Chondrocyte (in vitro differentiated cells): Measurements from ENCODE around the gene EML6. TPM values are rescaled to one million over a fixed set of nuclear protein-coding genes. Genes with fewer than 3 reads are reported as not detected.

Experiments
- DNase-seq: peaks from one replicate; pipeline ENCODE4 v3.0.0; 2021; ENCODE audit warnings: mixed read lengths, low spot score
- H3K27ac Mint-ChIP-seq: one replicate; pipeline ENCODE4 v1.8.0; 2021; ENCODE audit warnings: mild to moderate bottlenecking, moderate library complexity, mixed read lengths; ENCODE audit not compliant: unreplicated experiment
- H3K27me3 Mint-ChIP-seq: 2 replicates; pipeline ENCODE4 v1.8.0; 2021; ENCODE audit warnings: low read depth, mixed read lengths
- H3K36me3 Mint-ChIP-seq: 2 replicates; pipeline ENCODE4 v1.8.0; 2021; ENCODE audit warnings: low read depth, mixed read lengths
- H3K4me1 Mint-ChIP-seq: 2 replicates; pipeline ENCODE4 v1.8.0; 2021; ENCODE audit warnings: low read depth, mild to moderate bottlenecking, mixed read lengths
- H3K4me3 Mint-ChIP-seq: one replicate; pipeline ENCODE4 v1.8.0; 2021; ENCODE audit warnings: mild to moderate bottlenecking, moderate library complexity, mixed read lengths; ENCODE audit not compliant: unreplicated experiment
- H3K9me3 Mint-ChIP-seq: 2 replicates; pipeline ENCODE4 v1.8.0; 2021; ENCODE audit warnings: low read depth, mixed read lengths
- total RNA-seq: library from RNA; stranded (reverse); gene quantifications from 3 replicates; pipeline ENCODE4 v1.2.1, GENCODE V29; 2021
- TF ChIP-seq, protein P1 (sequence below): fragments of 200-600 bp; sonication (generic); IDR thresholded peaks from 2 replicates; pipeline ENCODE4 v1.5.0; 2021; ENCODE audit warnings: antibody characterized with exemption, mild to moderate bottlenecking, moderate library complexity

Gene EML6
- total RNA-seq, 1 donor from 2014 or later: 1.1 TPM

DNA sequence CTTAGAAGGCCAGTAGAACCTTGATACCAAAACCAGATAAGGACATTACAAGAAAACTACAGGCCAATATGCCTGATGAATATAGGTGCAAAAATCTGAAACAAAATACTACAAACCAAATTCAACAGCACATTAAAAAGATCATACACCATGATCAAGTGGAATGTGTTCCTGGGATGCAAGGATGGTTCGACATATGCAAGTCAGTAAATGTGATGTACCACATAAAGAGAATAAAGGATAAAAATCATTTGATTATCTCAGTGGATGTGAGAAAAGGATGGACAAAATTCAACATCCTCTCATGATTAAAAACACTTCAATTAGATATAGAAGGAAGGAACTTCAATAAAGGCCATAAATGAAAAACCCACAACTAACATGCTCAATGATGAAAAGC is 197.2 kb downstream of the EML6 start:
- Mint-ChIP-seq H3K27me3 (peaks cover 2% of the 10 kb centered on the region), H3K9me3 (peaks cover 17% of the 10 kb centered on the region), H3K36me3 (peaks cover 12% of the 10 kb centered on the region), H3K4me3 (no peak overlapping the region), H3K27ac (no peak overlapping the region), H3K4me1 (peaks cover 6% of the 10 kb centered on the region)
- TF ChIP-seq, protein P1, sequence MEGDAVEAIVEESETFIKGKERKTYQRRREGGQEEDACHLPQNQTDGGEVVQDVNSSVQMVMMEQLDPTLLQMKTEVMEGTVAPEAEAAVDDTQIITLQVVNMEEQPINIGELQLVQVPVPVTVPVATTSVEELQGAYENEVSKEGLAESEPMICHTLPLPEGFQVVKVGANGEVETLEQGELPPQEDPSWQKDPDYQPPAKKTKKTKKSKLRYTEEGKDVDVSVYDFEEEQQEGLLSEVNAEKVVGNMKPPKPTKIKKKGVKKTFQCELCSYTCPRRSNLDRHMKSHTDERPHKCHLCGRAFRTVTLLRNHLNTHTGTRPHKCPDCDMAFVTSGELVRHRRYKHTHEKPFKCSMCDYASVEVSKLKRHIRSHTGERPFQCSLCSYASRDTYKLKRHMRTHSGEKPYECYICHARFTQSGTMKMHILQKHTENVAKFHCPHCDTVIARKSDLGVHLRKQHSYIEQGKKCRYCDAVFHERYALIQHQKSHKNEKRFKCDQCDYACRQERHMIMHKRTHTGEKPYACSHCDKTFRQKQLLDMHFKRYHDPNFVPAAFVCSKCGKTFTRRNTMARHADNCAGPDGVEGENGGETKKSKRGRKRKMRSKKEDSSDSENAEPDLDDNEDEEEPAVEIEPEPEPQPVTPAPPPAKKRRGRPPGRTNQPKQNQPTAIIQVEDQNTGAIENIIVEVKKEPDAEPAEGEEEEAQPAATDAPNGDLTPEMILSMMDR: no peak
- no peak for DNase-seq

- H3K27ac Mint-ChIP-seq: no peak overlapping the region
- no peaks in the 10 kb centered on the region for H3K27me3 Mint-ChIP-seq
- TF ChIP-seq, protein P1: no peak
- no peak overlapping the region for H3K4me3 Mint-ChIP-seq
- H3K36me3 Mint-ChIP-seq: peaks cover 9% of the 10 kb centered on the region
- no peak for DNase-seq
- H3K4me1 Mint-ChIP-seq: peaks cover 6% of the 10 kb centered on the region
- H3K9me3 Mint-ChIP-seq: peaks cover 17% of the 10 kb centered on the region
Observed at GRCh38 chr2:54924121-54924520, 200.7 kb downstream of the EML6 start.

DNA sequence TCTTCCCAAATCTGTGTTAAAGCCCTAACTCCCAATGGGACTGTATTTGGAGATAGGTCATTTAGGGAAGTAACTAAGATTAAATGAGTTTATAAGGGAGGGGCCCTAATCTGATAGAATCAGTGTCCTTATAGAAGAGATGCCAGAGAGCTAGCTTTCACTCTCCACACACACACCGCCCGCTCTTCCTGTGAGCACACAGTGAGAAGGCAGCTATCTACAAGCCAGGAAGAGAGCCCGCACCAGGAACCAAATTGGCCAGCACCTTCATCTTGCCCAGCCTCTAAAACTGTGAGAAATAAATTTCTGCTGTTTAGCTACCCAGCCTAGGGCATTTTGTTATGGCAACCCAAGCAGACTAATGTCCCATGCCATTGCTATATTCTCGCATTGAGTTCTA is 201.6 kb downstream of the EML6 start:
- DNase-seq: no peak
- TF ChIP-seq, protein P1: no peak

DNA sequence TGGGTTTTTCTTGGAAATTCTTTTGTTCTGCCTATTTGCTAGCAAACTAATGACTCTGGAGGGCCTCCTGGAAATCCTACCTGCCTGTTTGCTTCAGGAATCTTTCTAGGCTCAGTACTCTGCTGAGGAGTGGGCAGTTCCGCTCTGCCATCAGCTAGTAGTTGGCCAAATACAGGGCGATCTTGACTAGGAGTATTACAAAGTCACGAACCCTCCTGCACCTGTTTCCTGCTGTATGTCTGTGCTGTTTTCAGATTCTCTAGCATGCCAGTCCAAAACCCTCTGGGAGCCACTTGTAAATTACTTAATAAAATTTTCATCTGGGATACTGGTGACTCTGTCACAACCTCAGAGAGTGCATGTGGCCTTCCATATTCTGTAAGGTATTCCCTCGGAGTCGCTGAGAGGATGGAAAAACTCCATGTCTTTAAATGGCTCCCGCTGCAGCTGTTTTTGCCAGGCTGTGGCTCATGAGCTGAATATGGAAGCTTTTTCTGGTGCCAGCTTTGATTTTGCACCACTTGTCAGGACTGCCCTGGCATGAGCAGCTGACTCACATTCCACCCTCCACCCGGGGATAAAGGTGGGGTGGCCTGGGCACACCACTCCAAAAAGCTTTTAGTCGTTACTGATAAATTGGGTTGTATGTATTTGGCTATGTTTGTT is 203.8 kb downstream of the EML6 start:
- no peak overlapping the region for H3K4me3 Mint-ChIP-seq

More for the DNA sequence above, 201.6 kb downstream of the EML6 start:
- peaks cover 9% of the 10 kb centered on the region for H3K36me3 Mint-ChIP-seq
- H3K4me3 Mint-ChIP-seq: no peak overlapping the region
- H3K4me1 Mint-ChIP-seq: peaks cover 6% of the 10 kb centered on the region
- no peaks in the 10 kb centered on the region for H3K27me3 Mint-ChIP-seq
- H3K27ac Mint-ChIP-seq: no peak overlapping the region
- H3K9me3 Mint-ChIP-seq: peaks cover 17% of the 10 kb centered on the region

DNA sequence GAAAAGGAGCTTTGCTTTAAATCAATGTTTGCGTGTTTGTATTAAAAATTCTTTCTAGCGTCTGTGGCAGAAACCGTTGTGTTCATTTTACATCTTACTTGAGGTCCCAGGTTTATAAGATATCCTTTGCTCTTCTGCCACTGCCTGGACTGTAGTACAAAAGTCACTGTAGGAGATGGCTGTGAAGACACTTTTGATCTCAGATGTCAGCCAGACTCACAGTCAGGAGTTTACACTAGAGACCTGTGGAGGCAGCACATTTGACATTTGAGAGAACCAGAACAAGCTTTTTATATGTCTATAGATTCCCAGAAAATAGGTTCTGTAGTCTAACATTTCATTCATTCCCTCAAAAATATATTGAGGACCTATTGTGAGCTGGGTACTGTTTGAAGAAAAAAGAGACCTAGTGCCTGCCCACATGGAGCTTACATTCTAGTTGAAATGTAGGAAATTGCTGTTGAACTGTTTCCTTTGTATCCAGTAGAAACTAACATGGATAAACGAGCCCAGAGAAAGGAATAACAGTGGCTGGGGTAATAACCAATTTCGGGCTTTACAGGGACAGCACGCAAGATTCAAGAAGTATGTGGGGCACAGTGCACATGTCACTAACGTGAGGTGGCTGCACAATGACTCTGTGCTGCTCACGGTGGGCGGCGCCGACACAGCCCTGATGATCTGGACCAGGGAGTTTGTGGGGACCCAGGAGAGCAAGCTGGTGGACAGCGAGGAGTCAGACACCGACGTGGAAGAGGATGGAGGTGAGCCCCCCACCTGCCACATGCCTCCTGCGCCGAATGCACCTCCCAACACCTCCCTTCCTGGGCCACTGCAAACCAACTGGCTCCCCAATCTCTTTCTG is 204.5 kb downstream of the EML6 start:
- H3K27ac Mint-ChIP-seq: no peak overlapping the region
- H3K9me3 Mint-ChIP-seq: no peaks in the 10 kb centered on the region
- H3K27me3 Mint-ChIP-seq: peaks cover 2% of the 10 kb centered on the region
- H3K4me3 Mint-ChIP-seq: no peak overlapping the region
- TF ChIP-seq, protein P1: no peak
- no peak for DNase-seq
- H3K36me3 Mint-ChIP-seq: no peaks in the 10 kb centered on the region
- peaks cover 6% of the 10 kb centered on the region for H3K4me1 Mint-ChIP-seq

More for the DNA sequence above, 203.8 kb downstream of the EML6 start:
- no peak for DNase-seq
- no peaks in the 10 kb centered on the region for H3K9me3 Mint-ChIP-seq
- no peak overlapping the region for H3K27ac Mint-ChIP-seq
- no peaks in the 10 kb centered on the region for H3K36me3 Mint-ChIP-seq
- TF ChIP-seq, protein P1: no peak
- peaks cover 6% of the 10 kb centered on the region for H3K4me1 Mint-ChIP-seq
- peaks cover 1% of the 10 kb centered on the region for H3K27me3 Mint-ChIP-seq
